HepG2 (cell line): ENCODE results near the gene SFXN5. TPM values are rescaled to one million over a fixed set of nuclear protein-coding genes. Genes with fewer than 3 reads are reported as not detected.

Experiments used
- ATAC-seq: fragments of 200-7000 bp; cut with Tn5 transposase; 3 replicates; pipeline ENCODE4 v1.9.1; 2020; ENCODE audit warnings: mild to moderate bottlenecking, moderate library complexity
- BruUV-seq: library from RNA; stranded (reverse); fragments of 400-500 nt; replicated peaks from 2 replicates; lab custom pipeline; 2021; lab: Mats Ljungman, UMichigan
- CTCF ChIA-PET: fragments of 300-600 bp; formaldehyde crosslinking; extraction: SDS; loops from one replicate; lab custom pipeline; 2021; ENCODE audit warnings: low total read pairs, inconsistent platforms, low intra/inter-chr PET ratio; lab: Yijun Ruan, JAX
- POLR2A ChIA-PET: fragments of 350-600 bp; sonication (Branson Sonifier 250); formaldehyde crosslinking; loops from one replicate; lab custom pipeline; 2020; ENCODE audit warnings: antibody characterized with exemption, inconsistent platforms; lab: Yijun Ruan, JAX
- DNase-seq: peaks from one replicate; pipeline ENCODE4 v3.0.0-alpha.2; 2015; ENCODE audit warnings: low spot score
- FAIRE-seq: peaks from 3 replicates; lab custom pipeline; 2011; peaks lifted over from hg19 to GRCh38; lab: Jason Lieb, UNC
- H2AFZ ChIP-seq: one replicate; pipeline ENCODE4 v1.6.1; 2011; ENCODE audit warnings: low read length, inconsistent platforms
- H3K27ac ChIP-seq: fragments of 300-600 bp; 3 replicates; pipeline ENCODE4 v1.8.0; 2011; ENCODE audit warnings: mixed run types, mild to moderate bottlenecking, mixed read lengths, low read length, inconsistent platforms; ENCODE audit not compliant: insufficient read depth; ENCODE audit errors: extremely low read length
- H3K27me3 ChIP-seq, 2 experiments: fragments of 200-600 bp in 1 of 2; 2 replicates in 1 of 2; 3 replicates in 1 of 2; pipeline versions ENCODE4 v1.6.0 to v1.8.0; 2011; ENCODE audit warnings: low read length in 2 of 2, mild to moderate bottlenecking in 2 of 2, moderate library complexity in 2 of 2, inconsistent platforms in 1 of 2; ENCODE audit not compliant: insufficient read depth in 2 of 2, control insufficient read depth in 1 of 2
- H3K36me3 ChIP-seq, 2 experiments: fragments of 200-600 bp in 1 of 2; replicated peaks in 1 of 2; 2 replicates in 1 of 2; 3 replicates in 1 of 2; pipeline versions ENCODE4 v1.5.1 to v1.8.0; 2011; ENCODE audit warnings: low read length in 2 of 2, inconsistent platforms in 1 of 2; ENCODE audit not compliant: insufficient read depth in 2 of 2, control insufficient read depth in 1 of 2
- H3K4me1 ChIP-seq: 2 replicates; pipeline ENCODE4 v1.5.1; 2012; ENCODE audit warnings: low read length, inconsistent platforms; ENCODE audit not compliant: insufficient read depth
- H3K4me2 ChIP-seq: 2 replicates; pipeline ENCODE4 v1.6.0; 2011; ENCODE audit warnings: low read depth, low read length, inconsistent platforms
- H3K4me3 ChIP-seq, 3 experiments: fragments of 200-600 bp in 1 of 3; sonication (generic), shearing (Covaris generic) in 1 of 3; replicated peaks in 1 of 3; 2 replicates each; pipeline ENCODE4 v1.5.1; 2011 to 2016; ENCODE audit warnings: low read length in 3 of 3, inconsistent platforms in 2 of 3, low read depth in 2 of 3, mild to moderate bottlenecking in 2 of 3, control low read depth in 1 of 3, mixed read lengths in 1 of 3; ENCODE audit not compliant: insufficient read depth in 1 of 3
- H3K79me2 ChIP-seq: one replicate; pipeline ENCODE4 v1.6.1; 2011; ENCODE audit warnings: low read length, inconsistent platforms; ENCODE audit not compliant: insufficient read depth
- H3K9ac ChIP-seq: 2 replicates; pipeline ENCODE4 v1.6.0; 2011; ENCODE audit warnings: mild to moderate bottlenecking, low read depth, low read length, inconsistent platforms; ENCODE audit not compliant: insufficient read depth
- H3K9me3 ChIP-seq: 2 replicates; pipeline ENCODE4 v1.5.1; 2012; ENCODE audit warnings: mild to moderate bottlenecking, low read length
- H4K20me1 ChIP-seq: 2 replicates; pipeline ENCODE4 v1.6.0; 2011; ENCODE audit warnings: inconsistent platforms, mild to moderate bottlenecking, low read length, moderate library complexity; ENCODE audit not compliant: insufficient read depth
- HNF4A ChIP-seq: sonication (generic); formaldehyde crosslinking; IDR thresholded peaks from 2 replicates; pipeline ENCODE4 v1.4.0; 2020; ENCODE audit warnings: missing genetic modification reagents
- HNF4G ChIP-seq, 2 experiments: sonication (generic) in 1 of 2; formaldehyde crosslinking in 1 of 2; IDR thresholded peaks; 2 replicates each; pipeline versions ENCODE4 v1.4.0 to v1.6.1; 2011 to 2020; ENCODE audit warnings: borderline replicate concordance in 2 of 2, low read depth in 2 of 2, mild to moderate bottlenecking in 2 of 2, low read length in 1 of 2, missing genetic modification reagents in 1 of 2, moderate library complexity in 1 of 2
- KDM5B ChIP-seq: sonication (generic); formaldehyde crosslinking; IDR thresholded peaks from 2 replicates; pipeline ENCODE4 v1.4.0; 2020; ENCODE audit warnings: missing genetic modification reagents, mild to moderate bottlenecking, borderline replicate concordance
- MTA1 ChIP-seq: sonication (generic); formaldehyde crosslinking; IDR thresholded peaks from 2 replicates; pipeline ENCODE4 v1.4.0; 2020; ENCODE audit warnings: missing genetic modification reagents, mild to moderate bottlenecking, borderline replicate concordance
- MXD4 ChIP-seq: IDR thresholded peaks from 2 replicates; pipeline ENCODE4 v1.6.1; 2016; ENCODE audit warnings: mild to moderate bottlenecking, missing biosample characterization, missing genetic modification reagents
- POLR2A ChIP-seq, 2 experiments: IDR thresholded peaks; 2 replicates each; pipeline ENCODE4 v1.6.1; 2011; ENCODE audit warnings: low read depth in 2 of 2, low read length in 2 of 2, mild to moderate bottlenecking in 1 of 2, moderate library complexity in 1 of 2; ENCODE audit not compliant: insufficient read depth in 1 of 2
- ZBTB20 ChIP-seq: sonication (generic); formaldehyde crosslinking; IDR thresholded peaks from 2 replicates; pipeline ENCODE4 v1.8.1; 2023; ENCODE audit warnings: missing genetic modification reagents, low read depth, mild to moderate bottlenecking, borderline replicate concordance
- ZNF207 ChIP-seq: fragments of 450-650 bp; IDR thresholded peaks from 2 replicates; pipeline ENCODE4 v1.6.1; 2016; ENCODE audit warnings: antibody characterized with exemption, borderline replicate concordance
- ZNF547 ChIP-seq: sonication (generic); formaldehyde crosslinking; IDR thresholded peaks from 2 replicates; pipeline ENCODE4 v1.5.1; 2020; ENCODE audit warnings: mild to moderate bottlenecking, missing genetic modification reagents
- ZNF619 ChIP-seq: sonication (generic); formaldehyde crosslinking; IDR thresholded peaks from 2 replicates; pipeline ENCODE4 v1.4.0; 2020; ENCODE audit warnings: mild to moderate bottlenecking, missing genetic modification reagents
- ZNF674 ChIP-seq: sonication (generic); formaldehyde crosslinking; IDR thresholded peaks from 2 replicates; pipeline ENCODE4 v1.5.0; 2020; ENCODE audit warnings: low read depth, mild to moderate bottlenecking, missing genetic modification reagents
- ZNF747 ChIP-seq: sonication (generic); formaldehyde crosslinking; IDR thresholded peaks from 2 replicates; pipeline ENCODE4 v1.8.1; 2023; ENCODE audit warnings: missing genetic modification reagents, mild to moderate bottlenecking, borderline replicate concordance
- WGBS: methylation state at CpG from one replicate; pipeline ENCODE4 v1.1.6; 2017; ENCODE audit warnings: low lambda C conversion rate; 5-methylcytosine and 5-hydroxymethylcytosine counted together
- in situ Hi-C: cut with HindIII; loops from 2 replicates; pipeline ENCODE4 v1.10.0; 2017; ENCODE audit warnings: low pct_unique_long_range_greater_than_20kb; ENCODE audit not compliant: extremely low pct_ligation_motif_present
- intact Hi-C: fragments of 100-400 bp; cut with micrococcal nuclease; formaldehyde crosslinking; loops from one replicate; pipeline ENCODE4 v1.10.0; 2022; ENCODE audit not compliant: unreplicated experiment
- polyA plus RNA-seq, 8 experiments: library from polyadenylated mRNA; depleted of rRNA in 3 of 8; stranded (reverse) in 7 of 8; unstranded in 1 of 8; fragments of >200 nt; fragmentation: Illumina TruSeq in 4 of 8; extraction: Trizol in 4 of 8; gene quantifications; 2 replicates each; pipeline versions ENCODE4 v1.2.1 to v1.2.3, GENCODE V29; 2011 to 2016; ENCODE audit warnings: low read depth in 4 of 8, missing spikeins in 1 of 8, mixed read lengths in 1 of 8; ENCODE audit not compliant: insufficient read depth in 1 of 8
- total RNA-seq, 5 experiments: library from RNA; depleted of rRNA; stranded (reverse); fragments of >200 nt; fragmentation: Illumina TruSeq; extraction: Trizol; gene quantifications; 2 replicates each; pipeline ENCODE4 v1.2.3, GENCODE V29; 2016; ENCODE audit warnings: low read depth in 1 of 5
- TF ChIP-seq, protein P1 (sequence below): sonication (generic); formaldehyde crosslinking; IDR thresholded peaks from 2 replicates; pipeline ENCODE4 v1.4.0; 2020; ENCODE audit warnings: missing genetic modification reagents, low read depth, mild to moderate bottlenecking, borderline replicate concordance

The SFXN5 gene
- total and polyA plus RNA-seq, 2 of the 13 experiments (the other 11 are each of a cell fraction or from before 2014, with no cell fraction given): 34.9 to 37.4 TPM

DNA sequence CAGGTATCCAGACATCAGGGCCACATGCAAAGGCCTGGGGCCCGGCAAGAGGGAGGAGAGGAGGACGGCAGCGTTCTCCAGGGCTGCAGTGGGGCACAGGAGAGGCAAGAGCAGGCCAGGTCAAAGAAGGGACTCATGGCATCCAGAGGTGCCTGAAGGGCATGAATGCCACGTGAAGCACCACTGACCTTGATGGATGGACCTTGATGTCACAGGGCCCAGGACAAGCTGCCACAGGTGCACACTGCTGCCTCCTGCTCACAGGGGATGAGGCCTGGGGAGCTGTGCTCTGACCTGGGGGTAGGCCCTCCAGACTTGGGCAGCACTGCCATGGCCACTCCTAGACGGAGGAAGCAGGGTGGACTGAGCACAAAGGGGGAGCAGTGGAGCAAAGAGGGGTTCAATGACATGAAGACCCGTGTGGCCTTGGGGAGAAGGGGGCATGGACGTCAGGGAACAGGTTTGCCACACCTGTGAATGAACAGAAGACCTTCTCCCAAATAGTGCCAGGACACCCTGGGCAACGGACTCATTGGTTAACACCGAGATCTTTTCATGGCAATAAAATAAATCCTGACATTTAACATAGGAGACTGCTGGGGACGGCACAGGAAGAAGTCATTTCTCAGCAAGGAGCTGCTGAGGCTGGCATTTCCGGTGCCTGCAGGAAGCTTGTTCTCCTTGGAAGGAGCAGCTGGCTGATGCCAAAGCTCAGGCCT, 88.6 kb downstream of the SFXN5 start:
- POLR2A ChIA-PET: interaction anchor here (1.1 to 1.3 kb wide), 2 partner anchors 9 to 13 kb away, joined by 4 read pairs; no protein-coding TSS in a partner anchor
- Histone ChIP-seq H3K27me3 (no peaks in the 10 kb centered on the region), H4K20me1 (no peaks in the 10 kb centered on the region), H3K9me3 (no peaks in the 10 kb centered on the region), H3K36me3 (peaks cover 14% of the 10 kb centered on the region in 2 experiments; a peak in 4 of 5 replicates), H3K4me3 (no peak overlapping the region; a peak in 1 of 6 replicates), H3K9ac (no peak overlapping the region), H3K4me1 (peaks cover 19% of the 10 kb centered on the region), H3K27ac (peak overlapping the region; percentile 38), H2AFZ (no peak overlapping the region), H3K79me2 (no peaks in the 10 kb centered on the region), H3K4me2 (no peak overlapping the region)
- no TSS peak for BruUV-seq
- CTCF ChIA-PET: no interaction called here
- 93% methylated on average over 11 of the region's 11 CpGs for WGBS
- 0 out of 2 replicates have a peak, but pooled peaks have one; percentile 22 for TF ChIP-seq MXD4 (CRISPR knock-in tag)
- TF ChIP-seq HNF4A: 0 out of 2 replicates have a peak, but pooled peaks have one; percentile 9
- no peak for TF ChIP-seq ZNF674
- peak; percentile 72; the same call in 1 of the 2 replicates for TF ChIP-seq KDM5B (CRISPR knock-in tag)
- TF ChIP-seq ZNF747 (CRISPR knock-in tag): 0 out of 2 replicates have a peak, but pooled peaks have one; percentile 28
- 0 out of 2 replicates have a peak, but pooled peaks have one; percentile 22 for TF ChIP-seq ZNF619 (CRISPR knock-in tag)
- no peak for TF ChIP-seq ZNF207
- 0 out of 2 replicates have a peak, but pooled peaks have one; percentile 6 for TF ChIP-seq ZNF547 (CRISPR knock-in tag)
- no peak for TF ChIP-seq ZBTB20 (CRISPR knock-in tag)
- TF ChIP-seq, protein P1, sequence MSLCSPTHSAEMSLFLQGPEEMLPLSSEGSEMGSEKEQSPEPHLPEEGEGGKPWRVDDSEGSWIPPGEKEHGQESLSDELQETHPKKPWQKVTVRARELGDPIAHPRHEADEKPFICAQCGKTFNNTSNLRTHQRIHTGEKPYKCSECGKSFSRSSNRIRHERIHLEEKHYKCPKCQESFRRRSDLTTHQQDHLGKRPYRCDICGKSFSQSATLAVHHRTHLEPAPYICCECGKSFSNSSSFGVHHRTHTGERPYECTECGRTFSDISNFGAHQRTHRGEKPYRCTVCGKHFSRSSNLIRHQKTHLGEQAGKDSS (CRISPR knock-in tag): peak; percentile 55; the same call in 1 of the 2 replicates
- no peak for TF ChIP-seq HNF4G (IDR thresholded peaks at IDR 0.05; ENCODE audit: borderline replicate concordance, low read depth, low read length)
- TF ChIP-seq HNF4G (CRISPR knock-in tag; IDR thresholded peaks at IDR 0.05; ENCODE audit: borderline replicate concordance, low read depth): 0 out of 2 replicates have a peak, but pooled peaks have one; percentile 19
- TF ChIP-seq MTA1 (CRISPR knock-in tag): 0 out of 2 replicates have a peak, but pooled peaks have one; percentile 28
- 0 out of 4 replicates have a peak, but pooled peaks of 1 of the 2 experiments have one; percentile 4 for TF ChIP-seq POLR2A (IDR thresholded peaks at IDR 0.05; ENCODE audit: insufficient read depth in 1 of 2, low read depth in 2 of 2, low read length in 2 of 2)
- DNase-seq (no peak), FAIRE-seq (no peak), ATAC-seq (peak; percentile 19)
- in situ Hi-C loops: no loop called here
- intact Hi-C loops: no loop called here
